Smooth muscle cell of the pulmonary artery (primary cell): ENCODE measurements around the gene KRT27. TPM values are rescaled to one million over a fixed set of nuclear protein-coding genes. Genes with fewer than 3 reads are reported as not detected.

Experiments
- total RNA-seq: library from RNA; depleted of rRNA; stranded (reverse); fragments of >200 nt; gene quantifications from 2 replicates; pipeline ENCODE4 v1.2.3, GENCODE V29; 2014

KRT27 gene, protein sequence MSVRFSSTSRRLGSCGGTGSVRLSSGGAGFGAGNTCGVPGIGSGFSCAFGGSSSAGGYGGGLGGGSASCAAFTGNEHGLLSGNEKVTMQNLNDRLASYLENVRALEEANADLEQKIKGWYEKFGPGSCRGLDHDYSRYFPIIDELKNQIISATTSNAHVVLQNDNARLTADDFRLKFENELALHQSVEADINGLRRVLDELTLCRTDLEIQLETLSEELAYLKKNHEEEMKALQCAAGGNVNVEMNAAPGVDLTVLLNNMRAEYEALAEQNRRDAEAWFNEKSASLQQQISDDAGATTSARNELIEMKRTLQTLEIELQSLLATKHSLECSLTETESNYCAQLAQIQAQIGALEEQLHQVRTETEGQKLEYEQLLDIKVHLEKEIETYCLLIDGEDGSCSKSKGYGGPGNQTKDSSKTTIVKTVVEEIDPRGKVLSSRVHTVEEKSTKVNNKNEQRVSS
- not detected in 2 replicates for total RNA-seq

DNA sequence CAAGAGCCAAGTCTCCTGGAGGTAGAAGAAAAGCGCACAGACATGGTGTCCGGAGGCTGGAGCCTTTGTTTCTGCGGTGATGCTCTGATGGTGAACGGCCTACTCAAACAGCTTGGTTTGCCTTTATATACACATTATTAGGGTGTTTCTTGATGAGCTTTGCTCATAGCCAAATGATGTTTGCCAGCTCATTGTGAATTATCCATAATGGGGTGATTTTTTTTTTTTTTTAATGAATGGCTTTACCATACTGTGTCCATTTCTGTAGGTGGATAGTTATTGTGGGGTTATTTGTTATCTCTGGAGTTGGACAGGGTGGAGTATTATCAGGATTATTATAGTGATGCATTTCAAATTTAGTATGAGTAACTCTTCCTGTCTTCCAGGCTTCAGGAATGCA lies at the start of gene KRT27:
KRT27 (minus strand) TSS at position 101 of the 400 bp plus-strand sequence; CDS start at position 44, 57 bp downstream.

DNA sequence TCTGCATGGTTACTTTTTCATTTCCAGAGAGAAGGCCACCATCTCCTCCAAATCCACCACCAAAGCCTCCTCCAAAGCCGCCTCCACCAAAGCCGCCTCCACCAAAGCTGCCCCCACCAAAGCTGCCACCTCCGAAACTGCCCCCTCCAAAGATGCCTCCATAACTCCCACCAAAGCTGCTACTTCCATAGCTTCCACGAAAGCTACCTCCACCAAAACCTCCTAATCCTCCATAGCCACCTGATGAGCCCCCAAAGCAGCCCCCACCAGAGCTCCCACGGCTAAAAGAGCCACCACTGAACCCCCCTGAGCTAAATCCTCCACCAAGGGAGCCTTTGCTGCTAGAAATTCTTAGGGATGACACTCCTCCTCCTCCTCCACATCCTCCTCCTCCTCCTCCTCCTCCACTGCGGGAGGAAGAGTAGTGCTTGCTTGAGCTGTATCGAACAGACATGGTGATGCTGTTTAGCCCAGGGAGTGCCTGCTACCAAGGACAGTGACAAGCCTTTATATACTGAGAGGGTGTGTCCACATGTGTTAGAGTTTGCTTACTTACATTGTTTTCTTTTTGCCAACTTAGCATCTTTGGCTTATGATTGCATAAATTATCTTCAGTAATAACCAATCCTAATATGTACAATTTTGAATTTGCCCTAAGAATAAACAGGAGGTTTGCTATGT lies 39.9 kb upstream of the KRT27 start, which contains the start of gene KRT10:
KRT10 (minus strand) TSS at position 483 of the 681 bp plus-strand sequence; CDS start at position 454, 29 bp downstream.

DNA sequence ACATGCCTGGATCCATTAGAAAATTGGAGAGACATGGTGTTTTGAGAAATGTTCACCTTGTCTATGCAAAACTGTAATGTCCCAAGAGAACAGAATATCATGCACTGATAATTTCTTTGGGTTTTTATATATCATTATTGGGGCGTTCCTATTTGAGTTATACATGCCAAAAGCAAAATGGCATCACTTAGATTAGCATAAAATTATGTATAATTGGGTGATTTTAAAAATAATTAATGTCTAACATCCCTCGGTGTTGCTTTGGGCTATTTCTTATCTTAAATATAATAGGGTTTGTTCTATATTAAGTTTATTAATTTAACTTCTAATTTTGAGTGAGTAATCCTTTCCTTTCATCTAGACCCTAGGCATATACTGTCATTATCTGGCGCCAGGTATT lies 17.5 kb upstream of the KRT27 start, which contains the start of gene KRT28:
KRT28 (minus strand) TSS at position 101 of the 400 bp plus-strand sequence; CDS start at position 35, 66 bp downstream.

DNA sequence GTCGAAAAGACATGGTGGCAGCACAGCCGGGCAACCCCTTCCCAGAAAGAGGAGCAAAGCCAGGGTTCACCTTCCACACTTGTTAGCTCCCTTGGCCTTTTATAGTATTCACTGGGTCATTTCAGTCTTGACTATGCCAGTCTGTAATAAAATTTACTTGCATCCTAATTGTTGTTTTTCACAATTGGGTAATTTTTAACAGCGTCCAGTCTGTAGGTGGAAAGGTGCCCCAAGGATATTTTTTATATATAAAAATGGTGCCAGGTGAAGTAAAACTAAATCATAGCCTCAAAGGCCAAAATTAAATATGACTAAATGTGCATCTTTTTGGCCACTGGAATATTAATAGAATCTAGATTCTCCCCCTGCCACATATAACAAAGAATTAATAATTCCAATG lies 10.2 kb downstream of the KRT27 start, which contains the start of gene KRT26:
KRT26 (minus strand) TSS at position 101 of the 400 bp plus-strand sequence; CDS start at position 13, 88 bp downstream.

DNA sequence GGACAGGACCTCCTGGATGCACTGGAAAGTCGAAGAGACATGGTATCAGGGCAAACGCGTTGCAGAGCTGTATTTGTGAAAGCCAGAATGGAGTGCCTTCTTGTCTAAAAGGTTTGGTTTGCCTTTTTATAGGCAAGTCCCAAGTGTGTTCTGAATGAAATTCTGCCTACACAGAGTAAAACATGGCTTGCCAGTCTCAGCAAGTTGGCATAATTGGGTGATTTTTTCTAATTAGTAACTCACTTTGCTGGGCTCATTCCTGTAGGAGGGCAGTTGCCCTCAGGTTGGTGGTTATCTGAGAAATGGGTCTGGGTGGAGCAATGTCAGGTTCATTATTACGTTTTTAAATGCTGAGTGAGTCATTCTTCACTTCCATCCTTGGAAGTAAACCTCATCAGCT lies 27.1 kb downstream of the KRT27 start, which contains the start of gene KRT25:
KRT25 (minus strand) TSS at position 101 of the 400 bp plus-strand sequence; CDS start at position 41, 60 bp downstream.

Other genes starting within 250 kb of the KRT27 start
- 0.26 TPM in 1 of 2 replicates, not detected in the other for gene CCR7, start 217.1 kb downstream of the KRT27 start, total RNA-seq
- gene SMARCE1, start 134.7 kb downstream of the KRT27 start, total RNA-seq = 46.6 and 56.6 TPM in 2 replicates
- not detected in 2 replicates for gene KRT222, start 117.4 kb downstream of the KRT27 start, total RNA-seq
- not detected in 2 replicates for gene KRT24, start 78.8 kb downstream of the KRT27 start, total RNA-seq
- gene KRT25, start 27.2 kb downstream of the KRT27 start, total RNA-seq = not detected in 2 replicates
- gene KRT26, start 10.3 kb downstream of the KRT27 start, total RNA-seq = not detected in 2 replicates
- gene KRT28, start 17.4 kb upstream of the KRT27 start, total RNA-seq = not detected in 2 replicates
- 3.1 and 4.3 TPM in 2 replicates for gene KRT10, start 40.1 kb upstream of the KRT27 start, total RNA-seq
- gene KRT12, start 84.7 kb upstream of the KRT27 start, total RNA-seq = not detected in 2 replicates
- not detected in 2 replicates for gene KRT20, start 102.7 kb upstream of the KRT27 start, total RNA-seq
- gene KRT23, start 155.1 kb upstream of the KRT27 start, total RNA-seq = not detected in 2 replicates
- gene KRT39, start 184.4 kb upstream of the KRT27 start, total RNA-seq = not detected in 2 replicates
- gene KRT40, start 201.8 kb upstream of the KRT27 start, total RNA-seq = not detected in 2 replicates
- not detected in 2 replicates for gene KRTAP3-3, start 211.6 kb upstream of the KRT27 start, total RNA-seq
- not detected in 2 replicates for gene KRTAP3-2, start 217.4 kb upstream of the KRT27 start, total RNA-seq
- gene KRTAP3-1, start 226.6 kb upstream of the KRT27 start, total RNA-seq = not detected in 2 replicates
- gene KRTAP1-5, start 244.7 kb upstream of the KRT27 start, total RNA-seq = 0.72 and 1.6 TPM in 2 replicates
- gene KRTAP1-4, start 247.6 kb upstream of the KRT27 start, total RNA-seq = not detected in 2 replicates